GM21526 (cell line): ENCODE results near the gene PICK1.

Experiments used
- ATAC-seq: cut with Tn5 transposase; IDR thresholded peaks from one replicate; pipeline ENCODE4 v1.9.1; 2021; ENCODE audit warnings: moderate library complexity; ENCODE audit not compliant: unreplicated experiment, low FRiP score

The PICK1 gene

GRCh38 chr22:38046070-38046748 is 11.0 kb upstream of the PICK1 start:
- no peak for ATAC-seq

GRCh38 chr22:38049812-38050619 is 7.2 kb upstream of the PICK1 start:
- no peak for ATAC-seq

- ATAC-seq, result no peak
Observed at GRCh38 chr22:38050720-38051119, 6.5 kb upstream of the PICK1 start.

- no peak for ATAC-seq
Observed at GRCh38 chr22:38051261-38051660, 5.9 kb upstream of the PICK1 start.

GRCh38 chr22:38051900-38052862 is 5.0 kb upstream of the PICK1 start:
- no peak for ATAC-seq

- no peak for ATAC-seq
Observed at GRCh38 chr22:38062791-38063190, 5.6 kb downstream of the PICK1 start.

GRCh38 chr22:38065539-38065938 is 8.3 kb downstream of the PICK1 start:
- no peak for ATAC-seq

- no peak for ATAC-seq
Observed at GRCh38 chr22:38066381-38067027, 9.3 kb downstream of the PICK1 start.

- no peak for ATAC-seq
Observed at GRCh38 chr22:38067028-38067415, 9.8 kb downstream of the PICK1 start.

GRCh38 chr22:38067761-38068360 is 10.7 kb downstream of the PICK1 start:
- ATAC-seq, result no peak

- no peak for ATAC-seq
Observed at GRCh38 chr22:38068641-38069371, 11.6 kb downstream of the PICK1 start.

- no peak for ATAC-seq
Observed at GRCh38 chr22:38069372-38070249, 12.4 kb downstream of the PICK1 start.

- ATAC-seq, result no peak
Observed at GRCh38 chr22:38070250-38070921, 13.2 kb downstream of the PICK1 start.

GRCh38 chr22:38071421-38072321 is 14.5 kb downstream of the PICK1 start:
- ATAC-seq, result no peak

- no peak for ATAC-seq
Observed at GRCh38 chr22:38072322-38073149, 15.3 kb downstream of the PICK1 start.
